ENCODE measurements around the gene PRRT1. TPM values are rescaled to one million over a fixed set of nuclear protein-coding genes. Genes with fewer than 3 reads are reported as not detected.

PRRT1 gene
- total RNA-seq, 1 donor = 0.42 TPM

Other genes starting within 250 kb of the PRRT1 start
- 0.21 TPM for gene ZBTB12, start 249.9 kb downstream of the PRRT1 start, total RNA-seq
- gene C2, start 224.2 kb downstream of the PRRT1 start, total RNA-seq = 2.5 TPM
- gene CFB, start 205.8 kb downstream of the PRRT1 start, total RNA-seq = 3.1 TPM
- gene NELFE, start 193.0 kb downstream of the PRRT1 start, total RNA-seq = 47.8 TPM
- 44.8 TPM for gene SKIC2, start 192.8 kb downstream of the PRRT1 start, total RNA-seq
- 16.1 TPM for gene DXO, start 179.8 kb downstream of the PRRT1 start, total RNA-seq
- 0.94 TPM for gene C4A, start 169.9 kb downstream of the PRRT1 start, total RNA-seq
- gene C4B, start 137.1 kb downstream of the PRRT1 start, total RNA-seq = 1.0 TPM
- not detected for gene CYP21A2, start 113.5 kb downstream of the PRRT1 start, total RNA-seq
- 2.8 TPM for gene TNXB, start 42.6 kb downstream of the PRRT1 start, total RNA-seq
- gene ATF6B, start 23.7 kb downstream of the PRRT1 start, total RNA-seq = 32.0 TPM
- gene FKBPL, start 21.7 kb downstream of the PRRT1 start, total RNA-seq = 1.2 TPM
- gene PPT2, start 2.2 kb upstream of the PRRT1 start, total RNA-seq = 6.0 TPM
- gene EGFL8, start 12.7 kb upstream of the PRRT1 start, total RNA-seq = 0.73 TPM
- 12.9 TPM for gene AGPAT1, start 24.1 kb upstream of the PRRT1 start, total RNA-seq
- 13.2 TPM for gene RNF5, start 26.5 kb upstream of the PRRT1 start, total RNA-seq
- gene AGER, start 32.3 kb upstream of the PRRT1 start, total RNA-seq = 1.5 TPM
- 49.5 TPM for gene PBX2, start 38.3 kb upstream of the PRRT1 start, total RNA-seq
- gene GPSM3, start 40.7 kb upstream of the PRRT1 start, total RNA-seq = 131 TPM
- 5.6 TPM for gene NOTCH4, start 72.1 kb upstream of the PRRT1 start, total RNA-seq
- gene TSBP1, start 220.0 kb upstream of the PRRT1 start, total RNA-seq = not detected

All from mononuclear cell (primary cell).